ENCODE results near the gene LTB. TPM values are rescaled to one million over a fixed set of nuclear protein-coding genes. Genes with fewer than 3 reads are reported as not detected.
A peak's percentile ranks its signal among the peaks of the same experiment; 100 is the strongest.

LTB gene
- total RNA-seq, 1 donor from 2014 or later, result 155 TPM

DNA sequence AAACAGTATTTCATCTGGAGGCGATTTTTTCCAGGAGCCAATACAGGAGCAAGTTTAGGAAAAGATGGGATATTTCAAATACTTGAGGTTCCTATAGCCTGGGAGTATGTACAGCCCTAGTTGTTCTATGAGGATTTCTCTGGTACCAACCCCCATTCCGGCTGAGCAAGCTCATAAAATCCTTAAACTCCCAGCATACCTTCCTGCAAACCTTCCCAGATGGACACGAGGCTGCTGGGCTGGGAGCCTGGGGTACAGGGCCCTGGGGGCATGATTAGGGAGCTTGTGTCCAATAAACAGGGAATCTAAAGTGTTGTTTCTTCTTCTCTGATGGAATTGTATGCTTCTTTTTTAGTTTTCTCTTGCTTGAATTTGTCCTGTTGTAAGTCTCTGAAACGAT, 39.8 kb upstream of the LTB start:
- TF ChIP-seq, protein P1, sequence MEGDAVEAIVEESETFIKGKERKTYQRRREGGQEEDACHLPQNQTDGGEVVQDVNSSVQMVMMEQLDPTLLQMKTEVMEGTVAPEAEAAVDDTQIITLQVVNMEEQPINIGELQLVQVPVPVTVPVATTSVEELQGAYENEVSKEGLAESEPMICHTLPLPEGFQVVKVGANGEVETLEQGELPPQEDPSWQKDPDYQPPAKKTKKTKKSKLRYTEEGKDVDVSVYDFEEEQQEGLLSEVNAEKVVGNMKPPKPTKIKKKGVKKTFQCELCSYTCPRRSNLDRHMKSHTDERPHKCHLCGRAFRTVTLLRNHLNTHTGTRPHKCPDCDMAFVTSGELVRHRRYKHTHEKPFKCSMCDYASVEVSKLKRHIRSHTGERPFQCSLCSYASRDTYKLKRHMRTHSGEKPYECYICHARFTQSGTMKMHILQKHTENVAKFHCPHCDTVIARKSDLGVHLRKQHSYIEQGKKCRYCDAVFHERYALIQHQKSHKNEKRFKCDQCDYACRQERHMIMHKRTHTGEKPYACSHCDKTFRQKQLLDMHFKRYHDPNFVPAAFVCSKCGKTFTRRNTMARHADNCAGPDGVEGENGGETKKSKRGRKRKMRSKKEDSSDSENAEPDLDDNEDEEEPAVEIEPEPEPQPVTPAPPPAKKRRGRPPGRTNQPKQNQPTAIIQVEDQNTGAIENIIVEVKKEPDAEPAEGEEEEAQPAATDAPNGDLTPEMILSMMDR (IDR thresholded peaks at IDR 0.05), result no peak
- H3K27me3 Mint-ChIP-seq, result no peaks in the 10 kb centered on the region
- peak overlapping the region; percentile 95 for H3K27ac Mint-ChIP-seq
- H3K9me3 Mint-ChIP-seq, result peaks cover 1% of the 10 kb centered on the region
- no peak for DNase-seq
- H3K4me3 Mint-ChIP-seq, result peak overlapping the region; percentile 86
- peaks cover 60% of the 10 kb centered on the region for H3K36me3 Mint-ChIP-seq (ENCODE audit: low read depth)
- CTCF ChIA-PET, result interaction anchor here (1.1 to 1.3 kb wide), 2 partner anchors 24 to 71 kb away, joined by 4 to 5 read pairs; no protein-coding TSS in a partner anchor
- no peak for ATAC-seq (ENCODE audit: low read depth)
- intact Hi-C loops (cut with micrococcal nuclease), result loop anchor here (2.0 to 5.0 kb wide), 5 partner anchors 41 to 1065 kb away; partner anchors contain the start of genes CLIC1, GNL1, NELFE and PRR3
- POLR2A ChIA-PET, result interaction anchor here (0.5 to 2.9 kb wide), 16 partner anchors 9 to 1007 kb away, joined by 3 to 21 read pairs (median 6); partner anchors contain the start of genes BAG6, DDAH2, DDX39B and GPANK1
- peaks cover 27% of the 10 kb centered on the region for H3K4me1 Mint-ChIP-seq

DNA sequence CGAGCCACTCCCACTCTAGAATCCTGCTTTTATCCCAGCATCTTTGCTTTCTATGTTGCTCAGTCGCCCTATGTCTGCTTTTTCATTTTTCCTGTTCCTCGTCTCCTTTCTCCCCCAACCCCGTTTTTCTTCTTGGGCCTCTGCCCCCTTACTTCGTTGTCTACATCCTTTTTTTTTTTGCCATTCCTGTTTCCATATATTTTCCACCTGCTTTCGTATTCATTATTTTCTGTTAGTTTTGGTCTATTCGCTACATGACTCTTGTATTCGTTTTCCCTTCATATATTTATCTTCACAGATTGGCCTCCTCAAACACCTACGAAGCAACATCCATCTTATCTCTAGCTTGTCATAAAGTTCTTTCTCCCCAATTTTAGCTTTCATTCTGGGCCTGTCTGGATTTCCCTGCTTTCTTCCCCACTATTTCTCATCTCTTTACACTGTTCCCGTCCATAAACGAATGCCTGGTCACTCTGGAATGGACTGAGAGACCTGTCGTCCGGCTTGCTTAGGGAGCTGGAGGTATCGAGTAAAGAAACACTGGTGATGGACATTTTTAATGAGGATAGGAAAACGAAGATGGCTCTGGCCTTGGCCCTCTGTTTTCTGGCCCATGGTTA, 39.2 kb upstream of the LTB start:
- H3K36me3 Mint-ChIP-seq (ENCODE audit: low read depth), result peaks cover 57% of the 10 kb centered on the region

DNA sequence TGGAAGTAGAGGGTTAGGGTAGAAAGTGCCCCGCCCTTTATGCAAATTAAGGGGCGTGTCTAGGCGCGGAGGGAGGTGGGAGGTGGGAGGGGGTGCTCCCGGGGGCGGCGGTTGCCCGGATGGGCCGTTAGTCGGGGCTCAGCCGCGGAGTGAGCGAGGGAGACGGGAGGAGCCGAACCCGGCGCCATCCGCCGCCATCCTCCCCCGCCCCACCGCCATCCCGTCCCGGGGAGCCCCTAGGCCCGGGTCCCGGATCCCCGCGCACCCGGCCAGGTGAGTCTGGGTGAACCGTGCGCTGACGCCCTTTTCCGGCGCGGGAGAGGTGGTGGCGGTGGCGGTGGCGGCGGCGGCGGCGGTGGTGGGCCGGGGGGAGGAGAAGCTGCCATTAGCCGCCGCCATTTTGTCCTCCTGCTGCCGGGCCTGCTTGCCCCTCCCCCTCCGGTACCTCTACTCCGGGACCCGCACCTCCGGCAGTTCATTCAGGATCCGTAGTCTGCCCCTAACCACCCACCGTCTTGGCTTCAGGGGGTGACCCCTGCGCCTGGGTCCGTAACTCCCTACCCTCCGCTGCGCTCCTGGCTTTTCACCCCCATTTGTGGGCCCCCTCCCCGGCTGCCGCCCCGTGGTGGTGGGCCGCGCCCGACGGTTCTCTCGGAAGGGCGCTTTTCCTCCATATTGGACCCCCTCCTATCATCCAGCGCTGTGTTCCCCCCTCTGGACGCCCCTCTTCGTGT, 38.5 kb upstream of the LTB start, which contains the start of gene PRRC2A:
Gene PRRC2A, plus strand, starts transcription at position 130 of the 734 bp plus-strand sequence. CDS start 2,075 bp downstream, outside the sequence.
- TF ChIP-seq, protein P1 (IDR thresholded peaks at IDR 0.05), result no peak
- Mint-ChIP-seq H3K36me3 (ENCODE audit: low read depth) (peaks cover 50% of the 10 kb centered on the region), H3K27ac (peak within 1 kb of the TSS; percentile 95), H3K4me3 (peak within 1 kb of the TSS; percentile 86), H3K27me3 (no peaks in the 10 kb centered on the region), H3K4me1 (peaks cover 38% of the 10 kb centered on the region), H3K9me3 (peaks cover 1% of the 10 kb centered on the region)
- DNase-seq (no peak), ATAC-seq (ENCODE audit: low read depth) (peak; percentile 30)
- CTCF ChIA-PET, result interaction anchor here (1.0 to 1.3 kb wide), 2 partner anchors 22 to 70 kb away, joined by 3 to 6 read pairs; no protein-coding TSS in a partner anchor
- POLR2A ChIA-PET, result interaction anchor here (0.6 to 2.9 kb wide), 26 partner anchors 8 to 1177 kb away, joined by 3 to 34 read pairs (median 5); partner anchors contain the start of genes ABHD16A, BAG6, DDAH2 and DDX39B
- intact Hi-C loops (cut with micrococcal nuclease), result loop anchor here (1.0 to 5.0 kb wide), 12 partner anchors 32 to 1064 kb away; partner anchors contain the start of genes ABHD16A, BAG6, CLIC1 and DDX39B

More for the DNA sequence above, 39.2 kb upstream of the LTB start:
- ChIA-PET CTCF (interaction anchor here (1.1 kb wide), 1 partner anchor 72 kb away, joined by 4 read pairs; no protein-coding TSS in a partner anchor), POLR2A (interaction anchor here (0.6 to 2.9 kb wide), 21 partner anchors 8 to 1007 kb away, joined by 3 to 34 read pairs (median 6); partner anchors contain the start of genes BAG6, DDAH2, DDX39B and GPANK1)
- H3K27ac Mint-ChIP-seq, result peak overlapping the region; percentile 95
- no peaks in the 10 kb centered on the region for H3K27me3 Mint-ChIP-seq
- DNase-seq (no peak), ATAC-seq (ENCODE audit: low read depth) (no peak)
- peaks cover 1% of the 10 kb centered on the region for H3K9me3 Mint-ChIP-seq
- peaks cover 32% of the 10 kb centered on the region for H3K4me1 Mint-ChIP-seq
- TF ChIP-seq, protein P1 (IDR thresholded peaks at IDR 0.05), result no peak
- intact Hi-C loops (cut with micrococcal nuclease), result loop anchor here (2.0 to 5.0 kb wide), 5 partner anchors 41 to 1065 kb away; partner anchors contain the start of genes CLIC1, GNL1, NELFE and PRR3
- peak overlapping the region; percentile 86 for H3K4me3 Mint-ChIP-seq

DNA sequence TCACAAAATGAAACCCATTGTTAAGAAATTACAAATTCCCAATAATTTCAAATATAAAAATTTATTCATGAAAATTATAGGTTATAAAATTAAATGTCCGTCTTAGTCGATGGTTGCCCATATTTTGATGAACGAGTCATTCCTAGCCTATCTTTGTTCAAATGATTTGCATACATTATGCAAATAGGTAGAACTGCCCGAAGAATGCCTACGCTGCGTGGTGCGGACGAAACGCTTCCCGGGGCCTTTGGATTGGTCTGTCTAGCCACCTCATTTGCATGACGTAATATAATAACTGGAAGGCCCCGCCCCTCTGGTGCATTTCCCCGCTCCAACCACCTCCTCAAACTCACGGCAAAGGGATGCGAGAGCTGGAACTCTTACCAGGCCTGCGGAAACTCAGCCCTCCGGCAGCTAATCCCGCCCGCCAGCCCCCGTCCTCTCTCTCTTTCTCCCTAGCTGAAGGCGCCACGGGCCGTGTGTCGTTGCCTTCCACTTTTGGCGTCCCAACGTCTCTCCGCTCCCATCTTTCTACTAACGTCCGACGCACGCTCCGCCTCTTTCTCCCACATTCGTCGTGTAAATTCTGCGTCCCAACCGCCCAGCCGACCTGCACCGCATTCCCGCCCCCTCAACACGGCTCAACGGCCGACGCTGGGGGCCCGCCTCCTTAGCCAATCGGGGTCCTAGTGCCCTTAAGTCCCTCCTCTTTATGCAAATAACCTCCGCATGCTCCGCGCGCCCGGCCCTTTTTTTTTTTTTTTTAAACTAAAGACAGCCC, 37.8 kb upstream of the LTB start:
- ChIA-PET CTCF (interaction anchor here (1.0 to 1.3 kb wide), 2 partner anchors 22 to 69 kb away, joined by 3 to 6 read pairs; no protein-coding TSS in a partner anchor), POLR2A (interaction anchor here (0.6 to 2.9 kb wide), 26 partner anchors 18 to 1178 kb away, joined by 3 to 34 read pairs (median 5); partner anchors contain the start of genes ABHD16A, BAG6, C6orf47 and CLIC1)
- H3K27ac Mint-ChIP-seq, result peak overlapping the region; percentile 94

More for the DNA sequence above, 37.8 kb upstream of the LTB start:
- intact Hi-C loops (cut with micrococcal nuclease), result loop anchor here (1.0 to 5.0 kb wide), 12 partner anchors 32 to 1063 kb away; partner anchors contain the start of genes ABHD16A, BAG6, CLIC1 and DDX39B
- H3K9me3 Mint-ChIP-seq, result peaks cover 1% of the 10 kb centered on the region
- ATAC-seq (ENCODE audit: low read depth) (peak; percentile 84), DNase-seq (peak; percentile 87)
- peak overlapping the region; percentile 86 for H3K4me3 Mint-ChIP-seq
- TF ChIP-seq, protein P1 (IDR thresholded peaks at IDR 0.05), result no peak
- H3K27me3 Mint-ChIP-seq, result no peaks in the 10 kb centered on the region
- peaks cover 46% of the 10 kb centered on the region for H3K4me1 Mint-ChIP-seq
- H3K36me3 Mint-ChIP-seq (ENCODE audit: low read depth), result peaks cover 42% of the 10 kb centered on the region
